Measurements from ENCODE around the gene OBSCN. TPM values are rescaled to one million over a fixed set of nuclear protein-coding genes. Genes with fewer than 3 reads are reported as not detected.

OBSCN gene
- total RNA-seq, 1 donor from 2014 or later, result 17.5 TPM

GRCh38 chr1:228304766-228305395 is 97.0 kb downstream of the OBSCN start:
- H3K27ac Mint-ChIP-seq (ENCODE audit: unreplicated experiment), result peak overlapping the region; percentile 23
- Histone ChIP-seq H4K20me1 (ENCODE audit: insufficient read depth, low read length) (no peaks in the 10 kb centered on the region), H3K79me2 (ENCODE audit: insufficient read depth, low read length) (no peaks in the 10 kb centered on the region), H3K4me1 (ENCODE audit: insufficient read depth, low read length) (no peaks in the 10 kb centered on the region), H2AFZ (ENCODE audit: low read depth, low read length) (no peak overlapping the region), H3K4me3 (ENCODE audit: insufficient read depth, low read depth, low read length) (no peak overlapping the region), H3K9me3 (ENCODE audit: insufficient read depth, low read depth, low read length) (peaks cover 21% of the 10 kb centered on the region), H3K9ac (ENCODE audit: low read length) (no peak overlapping the region), H3K27ac (ENCODE audit: low read depth, low read length) (no peak overlapping the region), H3K4me2 (ENCODE audit: low read length) (no peak overlapping the region), H3K27me3 (ENCODE audit: insufficient read depth, low read length) (no peaks in the 10 kb centered on the region), H3K36me3 (ENCODE audit: insufficient read depth, low read length) (no peaks in the 10 kb centered on the region)
- H3K4me3 Mint-ChIP-seq (ENCODE audit: unreplicated experiment), result no peak overlapping the region
- H3K27me3 Mint-ChIP-seq (ENCODE audit: low read depth, unreplicated experiment), result peaks cover 6% of the 10 kb centered on the region
- TF ChIP-seq EZH2 (IDR thresholded peaks at IDR 0.05; ENCODE audit: insufficient read depth, low read length), result no peak
- TF ChIP-seq, protein P1, sequence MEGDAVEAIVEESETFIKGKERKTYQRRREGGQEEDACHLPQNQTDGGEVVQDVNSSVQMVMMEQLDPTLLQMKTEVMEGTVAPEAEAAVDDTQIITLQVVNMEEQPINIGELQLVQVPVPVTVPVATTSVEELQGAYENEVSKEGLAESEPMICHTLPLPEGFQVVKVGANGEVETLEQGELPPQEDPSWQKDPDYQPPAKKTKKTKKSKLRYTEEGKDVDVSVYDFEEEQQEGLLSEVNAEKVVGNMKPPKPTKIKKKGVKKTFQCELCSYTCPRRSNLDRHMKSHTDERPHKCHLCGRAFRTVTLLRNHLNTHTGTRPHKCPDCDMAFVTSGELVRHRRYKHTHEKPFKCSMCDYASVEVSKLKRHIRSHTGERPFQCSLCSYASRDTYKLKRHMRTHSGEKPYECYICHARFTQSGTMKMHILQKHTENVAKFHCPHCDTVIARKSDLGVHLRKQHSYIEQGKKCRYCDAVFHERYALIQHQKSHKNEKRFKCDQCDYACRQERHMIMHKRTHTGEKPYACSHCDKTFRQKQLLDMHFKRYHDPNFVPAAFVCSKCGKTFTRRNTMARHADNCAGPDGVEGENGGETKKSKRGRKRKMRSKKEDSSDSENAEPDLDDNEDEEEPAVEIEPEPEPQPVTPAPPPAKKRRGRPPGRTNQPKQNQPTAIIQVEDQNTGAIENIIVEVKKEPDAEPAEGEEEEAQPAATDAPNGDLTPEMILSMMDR (IDR thresholded peaks at IDR 0.05; ENCODE audit: insufficient read depth, low read depth, low read length), result no peak
- FAIRE-seq (no peak), DNase-seq (ENCODE audit: low read depth) (no peak)
- H3K9me3 Mint-ChIP-seq (ENCODE audit: unreplicated experiment), result peaks cover 46% of the 10 kb centered on the region
- no peaks in the 10 kb centered on the region for H3K4me1 Mint-ChIP-seq (ENCODE audit: low read depth, unreplicated experiment)
- peaks cover 49% of the 10 kb centered on the region for H3K36me3 Mint-ChIP-seq (ENCODE audit: low read depth, unreplicated experiment)

- H3K9me3 Mint-ChIP-seq (ENCODE audit: unreplicated experiment), result peaks cover 39% of the 10 kb centered on the region
- H3K27me3 Mint-ChIP-seq (ENCODE audit: low read depth, unreplicated experiment), result peaks cover 6% of the 10 kb centered on the region
- Histone ChIP-seq H3K9ac (ENCODE audit: low read length) (no peak overlapping the region), H3K36me3 (ENCODE audit: insufficient read depth, low read length) (no peaks in the 10 kb centered on the region), H3K4me1 (ENCODE audit: insufficient read depth, low read length) (no peaks in the 10 kb centered on the region), H3K27me3 (ENCODE audit: insufficient read depth, low read length) (no peaks in the 10 kb centered on the region), H3K4me3 (ENCODE audit: insufficient read depth, low read depth, low read length) (no peak overlapping the region), H2AFZ (ENCODE audit: low read depth, low read length) (no peak overlapping the region), H3K4me2 (ENCODE audit: low read length) (no peak overlapping the region), H4K20me1 (ENCODE audit: insufficient read depth, low read length) (no peaks in the 10 kb centered on the region), H3K27ac (ENCODE audit: low read depth, low read length) (no peak overlapping the region), H3K9me3 (ENCODE audit: insufficient read depth, low read depth, low read length) (peaks cover 21% of the 10 kb centered on the region), H3K79me2 (ENCODE audit: insufficient read depth, low read length) (no peaks in the 10 kb centered on the region)
- TF ChIP-seq, protein P1 (IDR thresholded peaks at IDR 0.05; ENCODE audit: insufficient read depth, low read depth, low read length), result no peak
- TF ChIP-seq EZH2 (IDR thresholded peaks at IDR 0.05; ENCODE audit: insufficient read depth, low read length), result no peak
- no peak overlapping the region for H3K4me3 Mint-ChIP-seq (ENCODE audit: unreplicated experiment)
- H3K4me1 Mint-ChIP-seq (ENCODE audit: low read depth, unreplicated experiment), result no peaks in the 10 kb centered on the region
- H3K27ac Mint-ChIP-seq (ENCODE audit: unreplicated experiment), result no peak overlapping the region
- DNase-seq (ENCODE audit: low read depth), result no peak
- peaks cover 43% of the 10 kb centered on the region for H3K36me3 Mint-ChIP-seq (ENCODE audit: low read depth, unreplicated experiment)
- no peak for FAIRE-seq
Observed at GRCh38 chr1:228305721-228306152, 97.9 kb downstream of the OBSCN start.
